Measurements from ENCODE around the gene TIPARP. TPM values are rescaled to one million over a fixed set of nuclear protein-coding genes. Genes with fewer than 3 reads are reported as not detected.

Gene TIPARP, protein sequence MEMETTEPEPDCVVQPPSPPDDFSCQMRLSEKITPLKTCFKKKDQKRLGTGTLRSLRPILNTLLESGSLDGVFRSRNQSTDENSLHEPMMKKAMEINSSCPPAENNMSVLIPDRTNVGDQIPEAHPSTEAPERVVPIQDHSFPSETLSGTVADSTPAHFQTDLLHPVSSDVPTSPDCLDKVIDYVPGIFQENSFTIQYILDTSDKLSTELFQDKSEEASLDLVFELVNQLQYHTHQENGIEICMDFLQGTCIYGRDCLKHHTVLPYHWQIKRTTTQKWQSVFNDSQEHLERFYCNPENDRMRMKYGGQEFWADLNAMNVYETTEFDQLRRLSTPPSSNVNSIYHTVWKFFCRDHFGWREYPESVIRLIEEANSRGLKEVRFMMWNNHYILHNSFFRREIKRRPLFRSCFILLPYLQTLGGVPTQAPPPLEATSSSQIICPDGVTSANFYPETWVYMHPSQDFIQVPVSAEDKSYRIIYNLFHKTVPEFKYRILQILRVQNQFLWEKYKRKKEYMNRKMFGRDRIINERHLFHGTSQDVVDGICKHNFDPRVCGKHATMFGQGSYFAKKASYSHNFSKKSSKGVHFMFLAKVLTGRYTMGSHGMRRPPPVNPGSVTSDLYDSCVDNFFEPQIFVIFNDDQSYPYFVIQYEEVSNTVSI
- total RNA-seq: 31.3 and 32.3 TPM in 2 replicates

DNA sequence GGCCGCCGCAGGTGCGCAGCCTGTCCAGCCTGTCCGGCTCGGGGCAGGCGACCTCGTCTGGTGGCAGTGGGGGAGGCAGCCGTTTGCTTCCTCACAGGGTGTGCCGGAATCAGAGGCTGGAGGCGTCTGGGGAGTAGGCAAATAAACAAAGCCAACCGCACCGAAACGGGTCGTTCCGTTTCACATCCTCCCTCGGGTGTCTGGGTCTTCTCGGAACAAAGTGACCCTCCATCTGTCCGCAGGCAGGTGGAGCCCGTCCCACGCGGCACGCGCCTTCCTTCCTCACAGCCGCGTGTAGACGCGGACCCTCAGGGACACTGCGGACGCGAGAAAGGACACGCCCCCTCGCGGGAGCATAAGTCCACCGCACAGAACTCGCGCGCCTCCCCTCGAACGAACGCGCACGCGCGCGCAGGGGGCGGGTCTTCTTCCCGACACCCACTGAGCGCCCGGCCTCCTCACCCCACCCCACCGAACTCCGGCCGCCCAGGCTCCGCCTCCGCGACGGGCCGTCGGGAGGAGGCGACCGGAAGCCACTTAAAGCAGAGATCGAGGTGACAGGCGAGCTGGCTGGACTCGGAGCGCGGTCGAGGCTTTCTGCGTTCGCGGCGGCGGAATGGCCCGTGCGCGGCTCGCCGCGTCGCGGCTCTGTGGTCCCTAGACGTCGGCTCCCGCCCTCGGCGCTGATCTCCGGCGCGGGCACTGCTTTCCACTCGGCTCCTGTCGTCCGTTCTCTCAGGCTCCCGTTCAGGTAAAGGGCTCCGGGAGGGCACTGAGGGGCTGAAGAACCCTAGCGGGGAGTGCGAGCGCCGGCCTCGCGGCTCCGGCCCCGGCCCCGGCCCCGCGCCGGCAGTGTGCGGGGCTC lies at the start of gene TIPARP:
Gene TIPARP (plus strand): TSS at position 545 of the 865 bp plus-strand sequence. CDS start 3,108 bp downstream, outside the sequence.
- ChIA-PET CTCF (interaction anchor here (0.6 to 5.0 kb wide), 19 partner anchors 9 to 463 kb away, joined by 3 to 42 read pairs (median 4); partner anchors contain the start of gene SSR3), POLR2A (interaction anchor here (0.6 to 5.0 kb wide), 23 partner anchors 9 to 501 kb away, joined by 3 to 70 read pairs (median 5); partner anchors contain the start of genes CCNL1, LEKR1 and SSR3)
- H3K27me3 Mint-ChIP-seq: no peaks in the 10 kb centered on the region
- TF ChIP-seq, protein P1, sequence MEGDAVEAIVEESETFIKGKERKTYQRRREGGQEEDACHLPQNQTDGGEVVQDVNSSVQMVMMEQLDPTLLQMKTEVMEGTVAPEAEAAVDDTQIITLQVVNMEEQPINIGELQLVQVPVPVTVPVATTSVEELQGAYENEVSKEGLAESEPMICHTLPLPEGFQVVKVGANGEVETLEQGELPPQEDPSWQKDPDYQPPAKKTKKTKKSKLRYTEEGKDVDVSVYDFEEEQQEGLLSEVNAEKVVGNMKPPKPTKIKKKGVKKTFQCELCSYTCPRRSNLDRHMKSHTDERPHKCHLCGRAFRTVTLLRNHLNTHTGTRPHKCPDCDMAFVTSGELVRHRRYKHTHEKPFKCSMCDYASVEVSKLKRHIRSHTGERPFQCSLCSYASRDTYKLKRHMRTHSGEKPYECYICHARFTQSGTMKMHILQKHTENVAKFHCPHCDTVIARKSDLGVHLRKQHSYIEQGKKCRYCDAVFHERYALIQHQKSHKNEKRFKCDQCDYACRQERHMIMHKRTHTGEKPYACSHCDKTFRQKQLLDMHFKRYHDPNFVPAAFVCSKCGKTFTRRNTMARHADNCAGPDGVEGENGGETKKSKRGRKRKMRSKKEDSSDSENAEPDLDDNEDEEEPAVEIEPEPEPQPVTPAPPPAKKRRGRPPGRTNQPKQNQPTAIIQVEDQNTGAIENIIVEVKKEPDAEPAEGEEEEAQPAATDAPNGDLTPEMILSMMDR (IDR thresholded peaks at IDR 0.05): no peak
- peak within 1 kb of the TSS; percentile 92 for H3K4me3 Mint-ChIP-seq
- DNase-seq (peak; percentile 100), ATAC-seq (ENCODE audit: low read depth) (peak; percentile 80)
- intact Hi-C loops (cut with micrococcal nuclease): loop anchor here (1.0 to 10.0 kb wide), 17 partner anchors 31 to 819 kb away; partner anchors contain the start of genes CCNL1, GMPS, LEKR1 and SLC33A1
- H3K27ac Mint-ChIP-seq: peak within 1 kb of the TSS; percentile 97
- H3K4me1 Mint-ChIP-seq: peaks cover 42% of the 10 kb centered on the region
- peaks cover 18% of the 10 kb centered on the region for H3K36me3 Mint-ChIP-seq (ENCODE audit: low read depth)
- H3K9me3 Mint-ChIP-seq: no peaks in the 10 kb centered on the region

DNA sequence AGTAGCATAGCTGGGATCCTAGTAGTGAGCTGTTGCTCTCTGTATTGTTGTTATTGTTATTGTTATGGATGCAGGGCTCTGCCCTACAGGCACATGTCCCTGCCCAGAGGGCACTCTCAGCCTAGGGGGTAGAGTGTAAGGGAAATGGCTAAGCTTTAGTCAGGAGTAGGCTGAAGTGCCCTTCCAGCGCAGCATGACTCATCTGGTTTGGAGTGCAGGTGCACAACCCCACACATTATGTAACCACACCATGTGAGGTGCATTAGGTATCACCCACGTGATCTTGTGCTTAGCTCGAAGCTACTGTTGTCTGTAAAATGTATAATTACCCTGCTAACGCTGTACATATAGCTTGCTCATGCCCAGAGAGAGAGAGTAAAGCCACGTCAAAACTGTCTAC lies 48.3 kb upstream of the TIPARP start:
- TF ChIP-seq, protein P1 (IDR thresholded peaks at IDR 0.05): no peak

DNA sequence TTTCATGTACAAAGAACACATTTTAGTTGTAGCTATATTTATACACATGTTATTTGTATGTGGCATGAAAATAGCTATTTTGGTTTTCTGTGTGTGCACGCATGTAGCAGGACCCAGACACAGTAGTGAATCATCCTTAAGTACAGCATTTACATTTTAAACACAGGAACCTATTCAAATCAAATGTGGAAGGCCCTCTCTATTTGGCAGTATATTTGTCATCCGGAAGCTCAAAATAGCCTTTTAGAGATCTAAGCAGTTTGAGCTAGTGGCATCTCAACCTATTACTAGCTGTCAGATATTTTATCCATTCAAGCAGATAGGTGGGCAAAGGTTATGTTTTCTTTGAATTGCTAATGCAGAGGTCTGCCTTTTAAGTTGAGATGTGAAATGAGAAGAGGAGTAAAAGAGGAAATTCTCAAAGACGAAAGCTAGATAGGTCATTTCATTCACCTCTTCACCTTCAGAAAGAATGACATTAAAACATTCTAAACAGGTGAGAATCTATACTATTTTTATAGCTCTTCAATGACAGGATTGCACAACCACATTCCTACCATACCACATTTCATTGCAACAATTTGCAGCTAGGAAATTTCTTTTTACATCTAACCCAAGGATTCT lies 46.3 kb upstream of the TIPARP start:
- Mint-ChIP-seq H3K36me3 (ENCODE audit: low read depth) (no peaks in the 10 kb centered on the region), H3K9me3 (no peaks in the 10 kb centered on the region), H3K27ac (no peak overlapping the region), H3K4me3 (no peak overlapping the region), H3K4me1 (no peaks in the 10 kb centered on the region), H3K27me3 (no peaks in the 10 kb centered on the region)
- no peak for DNase-seq
- intact Hi-C loops (cut with micrococcal nuclease): no loop called here
- CTCF ChIA-PET: interaction anchor here (1.6 kb wide), 1 partner anchor 46 kb away, joined by 4 read pairs; no protein-coding TSS in a partner anchor
- TF ChIP-seq, protein P1 (IDR thresholded peaks at IDR 0.05): no peak
- POLR2A ChIA-PET: no interaction called here
- ATAC-seq (ENCODE audit: low read depth): no peak

More for the DNA sequence above, 48.3 kb upstream of the TIPARP start:
- no peak for DNase-seq
- intact Hi-C loops (cut with micrococcal nuclease): no loop called here
- no peak for ATAC-seq (ENCODE audit: low read depth)
- H3K27ac Mint-ChIP-seq: no peak overlapping the region
- H3K27me3 Mint-ChIP-seq: no peaks in the 10 kb centered on the region
- no peaks in the 10 kb centered on the region for H3K4me1 Mint-ChIP-seq
- ChIA-PET CTCF (interaction anchor here (1.6 kb wide), 1 partner anchor 48 kb away, joined by 4 read pairs; no protein-coding TSS in a partner anchor), POLR2A (no interaction called here)
- H3K9me3 Mint-ChIP-seq: no peaks in the 10 kb centered on the region
- H3K4me3 Mint-ChIP-seq: no peak overlapping the region
- H3K36me3 Mint-ChIP-seq (ENCODE audit: low read depth): no peaks in the 10 kb centered on the region

DNA sequence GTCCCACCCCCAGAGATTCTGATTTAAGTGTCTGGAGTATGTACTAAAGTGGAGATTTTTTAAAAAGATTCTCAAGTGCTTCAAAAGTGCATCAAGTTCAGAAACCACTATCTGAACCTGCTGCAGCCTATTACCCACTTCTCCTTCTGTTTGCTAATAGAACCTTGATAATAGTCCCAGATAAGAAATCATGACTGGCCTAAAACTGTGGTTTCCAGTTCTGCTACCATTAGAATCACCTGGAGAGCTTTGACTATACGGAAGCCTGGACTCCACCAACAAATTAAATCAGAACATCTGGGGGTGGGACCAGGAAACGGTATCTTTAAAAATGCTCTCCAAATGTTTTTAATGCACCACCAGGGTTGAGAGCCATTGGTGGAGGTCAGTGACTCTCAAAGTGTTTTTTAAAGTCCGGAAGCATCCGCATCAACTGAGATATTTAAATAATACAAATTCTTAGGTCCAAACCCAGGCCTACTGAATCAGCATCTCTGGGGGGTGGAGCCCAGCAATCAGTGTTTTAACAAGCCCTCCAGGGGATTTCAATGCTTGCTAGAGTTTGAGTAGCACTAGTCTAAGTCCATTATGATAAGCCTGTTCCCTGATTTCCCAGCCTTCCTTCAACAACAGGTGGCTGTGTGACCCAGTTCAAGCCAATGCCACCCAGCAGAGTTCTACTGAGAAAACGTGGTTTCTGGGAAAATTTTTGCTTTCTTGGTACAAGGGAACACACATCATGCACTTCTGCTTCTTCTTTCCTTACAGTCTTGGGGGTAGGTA lies 45.4 kb upstream of the TIPARP start:
- H3K4me3 Mint-ChIP-seq: no peak overlapping the region
- CTCF ChIA-PET: no interaction called here
- no peaks in the 10 kb centered on the region for H3K9me3 Mint-ChIP-seq
- no peak for DNase-seq
- H3K36me3 Mint-ChIP-seq (ENCODE audit: low read depth): no peaks in the 10 kb centered on the region
- POLR2A ChIA-PET: no interaction called here
- no peaks in the 10 kb centered on the region for H3K4me1 Mint-ChIP-seq
- TF ChIP-seq, protein P1 (IDR thresholded peaks at IDR 0.05): no peak
- H3K27ac Mint-ChIP-seq: no peak overlapping the region
- ATAC-seq (ENCODE audit: low read depth): no peak
- intact Hi-C loops (cut with micrococcal nuclease): no loop called here
- H3K27me3 Mint-ChIP-seq: no peaks in the 10 kb centered on the region

Measured in activated B cell treated with CpG ODN at 0.5 μM for 24 hours (primary cell).